ENCODE data around the gene ACOT4. TPM values are rescaled to one million over a fixed set of nuclear protein-coding genes. Genes with fewer than 3 reads are reported as not detected.

ACOT4 gene
- total and polyA plus RNA-seq, 4 donors: 0.15 to 1.6 (median 0.84) TPM

DNA sequence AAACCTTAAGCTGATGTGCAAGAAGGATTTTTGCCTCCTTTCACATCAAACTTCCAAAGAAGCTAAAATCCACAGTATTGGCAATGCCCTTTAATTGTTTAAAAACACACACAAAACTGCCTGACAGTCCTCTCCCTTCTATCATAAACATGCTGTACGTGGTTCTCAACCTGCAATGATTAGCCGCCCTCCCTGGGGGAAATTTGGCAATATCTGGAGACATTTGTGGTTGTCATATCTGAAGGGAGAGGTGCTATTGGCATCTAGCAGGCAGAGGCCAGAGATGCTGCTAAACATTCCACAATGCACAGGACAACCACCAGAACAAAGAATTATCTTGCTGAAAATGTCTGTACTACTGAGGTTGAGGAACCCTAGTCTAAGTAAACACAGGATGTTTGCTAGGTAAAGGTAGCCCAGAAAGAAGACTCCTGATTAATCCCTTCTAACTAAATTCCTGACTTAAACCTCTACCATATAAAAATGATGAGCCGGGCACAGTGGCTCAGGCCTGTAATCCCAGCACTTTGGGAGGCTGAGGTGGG, 21.8 kb downstream of the ACOT4 start:
- DNase-seq (no peak), ATAC-seq (ENCODE audit: low FRiP score) (no peak)
- 82 to 91% methylated on average over 3 of the region's 3 CpGs for WGBS, 2 donors
- Histone ChIP-seq H3K9me3 (ENCODE audit: control insufficient read depth, low read length) (no peaks in the 10 kb centered on the region), H3K4me1 (ENCODE audit: control insufficient read depth in 1 of 2, insufficient read depth in 2 of 2, low read length in 2 of 2) (no peaks in the 10 kb centered on the region), H3K4me3 (ENCODE audit: low read length in 2 of 2) (peak overlapping the region in 1 of 2 donors; percentile 74), H3K27ac (ENCODE audit: low read depth in 1 of 2, low read length in 2 of 2) (no peak overlapping the region), H3K27me3 (ENCODE audit: control insufficient read depth in 1 of 2, insufficient read depth in 2 of 2, low read length in 1 of 2) (no peaks in the 10 kb centered on the region), H3K36me3 (ENCODE audit: control insufficient read depth in 1 of 2, insufficient read depth in 2 of 2, low read length in 1 of 2) (no peaks in the 10 kb centered on the region)
- intact Hi-C loops (cut with DNase I): loop anchor here in 1 of 2 donors (10.0 kb wide), 1 partner anchor 49 kb away; the partner anchor contains the start of gene ACOT2

DNA sequence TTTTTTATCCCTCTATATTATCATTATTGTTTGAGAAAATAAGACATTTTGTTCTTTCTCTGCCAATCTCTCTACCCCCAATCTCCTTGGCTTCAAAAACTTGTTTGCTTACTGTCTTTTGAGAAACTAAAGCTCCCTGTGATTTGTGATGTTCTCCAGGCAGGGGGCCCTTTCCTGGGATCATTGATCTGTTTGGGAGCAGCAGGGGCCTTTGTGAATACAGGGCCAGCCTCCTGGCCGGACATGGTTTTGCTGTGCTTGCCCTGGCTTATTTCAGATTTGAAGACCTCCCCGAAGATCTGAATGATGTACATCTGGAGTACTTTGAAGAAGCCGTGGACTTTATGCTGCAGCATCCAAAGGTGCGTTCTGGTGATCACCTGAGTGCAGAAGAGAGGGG, 25.2 kb downstream of the ACOT4 start:
- Histone ChIP-seq H3K36me3 (ENCODE audit: control insufficient read depth in 1 of 2, insufficient read depth in 2 of 2, low read length in 1 of 2) (no peaks in the 10 kb centered on the region), H3K27me3 (ENCODE audit: control insufficient read depth in 1 of 2, insufficient read depth in 2 of 2, low read length in 1 of 2) (no peaks in the 10 kb centered on the region), H3K4me3 (ENCODE audit: low read length in 2 of 2) (no peak overlapping the region), H3K9me3 (ENCODE audit: control insufficient read depth, low read length) (no peaks in the 10 kb centered on the region), H3K4me1 (ENCODE audit: control insufficient read depth in 1 of 2, insufficient read depth in 2 of 2, low read length in 2 of 2) (no peaks in the 10 kb centered on the region), H3K27ac (ENCODE audit: low read depth in 1 of 2, low read length in 2 of 2) (no peak overlapping the region)
- no peak for ATAC-seq (ENCODE audit: low FRiP score)
- WGBS, 2 donors: 71 to 77% methylated on average over 4 of the region's 4 CpGs
- intact Hi-C loops (cut with DNase I): loop anchor here in 1 of 2 donors (10.0 kb wide), 1 partner anchor 52 kb away; the partner anchor contains the start of gene ACOT2
- DNase-seq: no peak

DNA sequence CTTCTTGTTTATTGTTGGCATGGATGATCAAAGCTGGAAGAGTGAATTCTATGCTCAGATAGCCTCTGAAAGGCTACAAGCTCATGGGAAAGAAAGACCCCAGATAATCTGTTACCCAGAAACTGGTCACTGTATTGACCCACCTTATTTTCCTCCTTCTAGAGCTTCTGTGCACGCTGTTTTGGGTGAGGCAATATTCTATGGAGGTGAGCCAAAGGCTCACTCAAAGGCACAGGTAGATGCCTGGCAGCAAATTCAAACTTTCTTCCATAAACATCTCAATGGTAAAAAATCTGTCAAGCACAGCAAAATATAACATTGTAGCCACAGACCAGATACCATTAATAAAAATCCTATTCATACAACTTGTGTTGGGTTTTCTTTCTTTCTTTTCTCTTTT, 27.9 kb downstream of the ACOT4 start:
- H3K27ac ChIP-seq (ENCODE audit: low read depth in 1 of 2, low read length in 2 of 2): no peak overlapping the region
- H3K4me3 ChIP-seq (ENCODE audit: low read length in 2 of 2): no peak overlapping the region
- WGBS, 2 donors: 88 to 89% methylated on average over 1 of the region's 1 CpG
- no peaks in the 10 kb centered on the region for H3K4me1 ChIP-seq (ENCODE audit: control insufficient read depth in 1 of 2, insufficient read depth in 2 of 2, low read length in 2 of 2)
- intact Hi-C loops (cut with DNase I): loop anchor here in 1 of 2 donors (10.0 kb wide), 1 partner anchor 55 kb away; the partner anchor contains the start of gene ACOT2
- no peak for ATAC-seq (ENCODE audit: low FRiP score)
- no peaks in the 10 kb centered on the region for H3K36me3 ChIP-seq (ENCODE audit: control insufficient read depth in 1 of 2, insufficient read depth in 2 of 2, low read length in 1 of 2)
- no peak for DNase-seq
- no peaks in the 10 kb centered on the region for H3K9me3 ChIP-seq (ENCODE audit: control insufficient read depth, low read length)
- H3K27me3 ChIP-seq (ENCODE audit: control insufficient read depth in 1 of 2, insufficient read depth in 2 of 2, low read length in 1 of 2): no peaks in the 10 kb centered on the region

DNA sequence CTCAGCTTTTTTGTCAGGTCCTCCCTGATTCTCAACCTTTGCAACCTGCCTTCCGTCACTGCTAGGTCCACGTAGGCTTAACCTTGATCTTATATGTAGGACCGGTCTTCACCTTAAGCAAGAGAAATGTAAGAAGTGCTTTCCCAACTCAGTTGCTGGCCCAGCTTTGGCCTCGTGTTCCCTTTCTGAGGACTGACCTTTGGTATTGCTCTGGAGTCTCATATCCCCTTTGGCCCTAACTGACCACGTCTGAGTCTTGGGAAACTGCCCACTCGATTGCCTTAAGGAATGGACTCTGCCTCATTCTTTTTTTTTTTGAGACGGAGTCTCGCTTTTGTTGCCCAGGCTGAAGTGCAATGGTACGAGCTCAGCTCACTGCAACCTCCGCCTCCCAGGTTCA, 28.6 kb downstream of the ACOT4 start:
- Histone ChIP-seq H3K36me3 (ENCODE audit: control insufficient read depth in 1 of 2, insufficient read depth in 2 of 2, low read length in 1 of 2) (no peaks in the 10 kb centered on the region), H3K9me3 (ENCODE audit: control insufficient read depth, low read length) (no peaks in the 10 kb centered on the region), H3K27me3 (ENCODE audit: control insufficient read depth in 1 of 2, insufficient read depth in 2 of 2, low read length in 1 of 2) (no peaks in the 10 kb centered on the region), H3K4me3 (ENCODE audit: low read length in 2 of 2) (no peak overlapping the region), H3K27ac (ENCODE audit: low read depth in 1 of 2, low read length in 2 of 2) (no peak overlapping the region), H3K4me1 (ENCODE audit: control insufficient read depth in 1 of 2, insufficient read depth in 2 of 2, low read length in 2 of 2) (no peaks in the 10 kb centered on the region)
- intact Hi-C loops (cut with DNase I): no loop called here
- ATAC-seq (ENCODE audit: low FRiP score) (no peak), DNase-seq (no peak)
- WGBS, 2 donors: 84 to 87% methylated on average over 10 of the region's 10 CpGs

DNA sequence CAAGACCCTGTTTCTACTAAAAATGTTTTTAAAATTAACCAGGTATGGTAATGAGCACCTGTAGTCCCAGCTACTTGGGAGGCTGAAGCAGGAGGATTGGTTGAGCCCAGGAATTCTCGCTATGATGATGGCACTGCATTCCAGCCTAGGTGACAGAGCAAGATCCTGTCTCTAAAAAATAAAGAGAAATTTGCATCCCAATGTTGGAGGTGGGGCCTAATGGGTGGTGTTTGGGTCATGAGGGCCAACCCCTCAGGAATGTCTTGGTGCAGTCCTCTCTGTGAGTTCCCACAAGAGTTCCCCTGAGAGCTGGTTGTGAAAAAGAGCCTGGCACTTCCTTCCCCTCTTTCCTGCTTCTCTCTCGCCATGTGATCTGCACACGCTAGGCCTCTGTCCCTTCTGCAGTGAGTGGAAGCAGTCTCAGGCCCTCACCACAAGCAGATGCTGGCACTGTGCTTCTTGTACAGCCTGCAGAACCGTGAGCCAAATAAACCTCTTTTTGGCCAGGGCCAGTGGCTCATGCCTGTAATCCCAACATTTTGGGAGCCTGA, 31.9 kb downstream of the ACOT4 start:
- Histone ChIP-seq H3K36me3 (ENCODE audit: control insufficient read depth in 1 of 2, insufficient read depth in 2 of 2, low read length in 1 of 2) (no peaks in the 10 kb centered on the region), H3K4me3 (ENCODE audit: low read length in 2 of 2) (no peak overlapping the region), H3K4me1 (ENCODE audit: control insufficient read depth in 1 of 2, insufficient read depth in 2 of 2, low read length in 2 of 2) (no peaks in the 10 kb centered on the region), H3K27me3 (ENCODE audit: control insufficient read depth in 1 of 2, insufficient read depth in 2 of 2, low read length in 1 of 2) (no peaks in the 10 kb centered on the region), H3K27ac (ENCODE audit: low read depth in 1 of 2, low read length in 2 of 2) (no peak overlapping the region), H3K9me3 (ENCODE audit: control insufficient read depth, low read length) (no peaks in the 10 kb centered on the region)
- ATAC-seq (ENCODE audit: low FRiP score) (no peak), DNase-seq (no peak)
- intact Hi-C loops (cut with DNase I): no loop called here
- WGBS, 2 donors: 92 to 93% methylated on average over 4 of the region's 4 CpGs

DNA sequence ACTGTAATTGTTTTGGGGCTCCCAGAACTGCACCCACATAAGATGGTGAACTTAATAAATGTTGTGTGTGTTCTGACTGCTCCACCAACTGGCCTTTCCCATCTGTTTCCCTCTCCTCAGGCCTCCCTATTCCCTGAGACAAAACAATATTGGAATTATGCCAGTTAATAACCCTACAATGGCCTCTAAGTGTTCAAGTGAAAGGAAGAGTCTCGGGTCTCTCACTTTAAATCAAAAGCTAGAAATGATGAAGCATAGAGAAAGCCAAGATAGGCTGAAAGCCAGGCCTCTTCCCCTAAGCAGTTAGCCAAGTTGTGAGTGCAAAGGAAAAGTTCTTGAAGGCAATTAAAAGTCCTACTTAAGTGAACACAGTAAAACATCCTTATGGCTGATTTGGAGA, 34.0 kb downstream of the ACOT4 start:
- WGBS, 2 donors: 83 to 86% methylated on average over 1 of the region's 1 CpG

DNA sequence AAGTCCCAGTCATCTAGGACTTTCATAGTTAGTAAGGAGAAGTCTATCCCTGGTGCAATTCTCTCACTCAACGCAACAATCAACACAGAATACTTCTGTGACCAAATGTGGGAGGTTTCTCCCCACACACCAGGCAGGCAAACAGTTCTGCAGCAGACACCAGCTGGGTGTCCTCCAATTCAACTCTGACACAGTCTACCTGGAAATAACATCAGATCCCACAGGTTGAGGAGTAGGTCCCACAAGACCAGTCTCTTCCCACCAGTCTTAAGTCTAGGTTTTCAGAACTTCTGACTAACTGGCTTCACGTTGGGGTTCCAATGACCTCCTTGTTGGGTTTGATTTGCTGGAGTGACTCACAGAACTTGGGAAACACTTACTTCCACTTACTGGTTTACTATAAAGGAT, 35.5 kb downstream of the ACOT4 start:
- DNase-seq (no peak), ATAC-seq (ENCODE audit: low FRiP score) (no peak)
- H3K4me3 ChIP-seq (ENCODE audit: low read length in 2 of 2): no peak overlapping the region
- H3K4me1 ChIP-seq (ENCODE audit: control insufficient read depth in 1 of 2, insufficient read depth in 2 of 2, low read length in 2 of 2): no peaks in the 10 kb centered on the region
- 95 to 96% methylated on average over 2 of the region's 2 CpGs for WGBS, 2 donors
- no peak overlapping the region for H3K27ac ChIP-seq (ENCODE audit: low read depth in 1 of 2, low read length in 2 of 2)
- H3K27me3 ChIP-seq (ENCODE audit: control insufficient read depth in 1 of 2, insufficient read depth in 2 of 2, low read length in 1 of 2): no peaks in the 10 kb centered on the region
- H3K9me3 ChIP-seq (ENCODE audit: control insufficient read depth, low read length): no peaks in the 10 kb centered on the region
- intact Hi-C loops (cut with DNase I): no loop called here
- no peaks in the 10 kb centered on the region for H3K36me3 ChIP-seq (ENCODE audit: control insufficient read depth in 1 of 2, insufficient read depth in 2 of 2, low read length in 1 of 2)

More for the DNA sequence above, 34.0 kb downstream of the ACOT4 start:
- H3K4me1 ChIP-seq (ENCODE audit: control insufficient read depth in 1 of 2, insufficient read depth in 2 of 2, low read length in 2 of 2): no peaks in the 10 kb centered on the region
- intact Hi-C loops (cut with DNase I): no loop called here
- no peaks in the 10 kb centered on the region for H3K36me3 ChIP-seq (ENCODE audit: control insufficient read depth in 1 of 2, insufficient read depth in 2 of 2, low read length in 1 of 2)
- H3K27ac ChIP-seq (ENCODE audit: low read depth in 1 of 2, low read length in 2 of 2): no peak overlapping the region
- no peaks in the 10 kb centered on the region for H3K27me3 ChIP-seq (ENCODE audit: control insufficient read depth in 1 of 2, insufficient read depth in 2 of 2, low read length in 1 of 2)
- H3K4me3 ChIP-seq (ENCODE audit: low read length in 2 of 2): no peak overlapping the region
- H3K9me3 ChIP-seq (ENCODE audit: control insufficient read depth, low read length): no peaks in the 10 kb centered on the region
- no peak for DNase-seq
- ATAC-seq (ENCODE audit: low FRiP score): no peak

DNA sequence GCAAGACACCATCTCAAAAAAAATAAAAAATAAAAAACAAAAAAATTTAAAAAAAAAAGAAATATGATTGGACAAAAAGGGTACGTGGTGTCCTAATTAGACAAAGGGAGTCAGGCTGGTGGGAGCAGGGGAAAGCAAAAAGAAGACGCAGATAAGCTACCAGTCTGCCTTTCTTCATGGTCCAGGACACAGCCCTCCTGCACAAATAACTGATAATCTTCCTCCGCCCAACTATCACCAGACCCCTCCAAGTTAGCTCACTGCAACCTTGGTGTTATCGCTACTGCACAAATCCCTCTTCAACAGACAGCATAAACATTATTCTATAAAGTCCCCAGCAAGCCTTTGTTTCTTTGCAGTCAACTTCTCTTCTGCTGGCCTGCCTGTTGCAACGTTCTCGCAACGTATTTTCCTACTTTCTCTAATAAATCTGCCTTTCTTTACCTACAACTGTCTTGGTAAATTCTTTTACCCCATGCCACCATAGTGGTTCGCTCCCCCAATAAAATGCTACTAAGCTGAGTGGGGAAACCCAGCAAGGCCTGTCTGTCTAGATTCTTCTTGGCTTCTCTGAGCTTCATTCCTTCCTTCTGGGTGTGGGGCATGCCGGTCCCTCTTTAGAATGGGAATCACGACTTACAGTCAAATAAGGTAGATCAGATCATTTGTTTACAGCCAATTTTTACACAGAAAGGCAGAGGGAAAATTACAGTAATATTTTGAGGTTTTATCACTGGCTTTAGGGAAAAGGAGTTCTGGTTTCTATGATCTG, 38.5 kb downstream of the ACOT4 start:
- intact Hi-C loops (cut with DNase I): no loop called here
- Histone ChIP-seq H3K4me1 (ENCODE audit: control insufficient read depth in 1 of 2, insufficient read depth in 2 of 2, low read length in 2 of 2) (no peaks in the 10 kb centered on the region), H3K4me3 (ENCODE audit: low read length in 2 of 2) (no peak overlapping the region), H3K9me3 (ENCODE audit: control insufficient read depth, low read length) (no peaks in the 10 kb centered on the region), H3K27me3 (ENCODE audit: control insufficient read depth in 1 of 2, insufficient read depth in 2 of 2, low read length in 1 of 2) (no peaks in the 10 kb centered on the region), H3K36me3 (ENCODE audit: control insufficient read depth in 1 of 2, insufficient read depth in 2 of 2, low read length in 1 of 2) (no peaks in the 10 kb centered on the region), H3K27ac (ENCODE audit: low read depth in 1 of 2, low read length in 2 of 2) (no peak overlapping the region)
- 87 to 92% methylated on average over 10 of the region's 10 CpGs for WGBS, 2 donors
- no peak for DNase-seq
- no peak for ATAC-seq (ENCODE audit: low FRiP score)

Measured in aorta (tissue), 5 donors.